ENCODE data around the gene CCDC197.

CCDC197 gene

DNA sequence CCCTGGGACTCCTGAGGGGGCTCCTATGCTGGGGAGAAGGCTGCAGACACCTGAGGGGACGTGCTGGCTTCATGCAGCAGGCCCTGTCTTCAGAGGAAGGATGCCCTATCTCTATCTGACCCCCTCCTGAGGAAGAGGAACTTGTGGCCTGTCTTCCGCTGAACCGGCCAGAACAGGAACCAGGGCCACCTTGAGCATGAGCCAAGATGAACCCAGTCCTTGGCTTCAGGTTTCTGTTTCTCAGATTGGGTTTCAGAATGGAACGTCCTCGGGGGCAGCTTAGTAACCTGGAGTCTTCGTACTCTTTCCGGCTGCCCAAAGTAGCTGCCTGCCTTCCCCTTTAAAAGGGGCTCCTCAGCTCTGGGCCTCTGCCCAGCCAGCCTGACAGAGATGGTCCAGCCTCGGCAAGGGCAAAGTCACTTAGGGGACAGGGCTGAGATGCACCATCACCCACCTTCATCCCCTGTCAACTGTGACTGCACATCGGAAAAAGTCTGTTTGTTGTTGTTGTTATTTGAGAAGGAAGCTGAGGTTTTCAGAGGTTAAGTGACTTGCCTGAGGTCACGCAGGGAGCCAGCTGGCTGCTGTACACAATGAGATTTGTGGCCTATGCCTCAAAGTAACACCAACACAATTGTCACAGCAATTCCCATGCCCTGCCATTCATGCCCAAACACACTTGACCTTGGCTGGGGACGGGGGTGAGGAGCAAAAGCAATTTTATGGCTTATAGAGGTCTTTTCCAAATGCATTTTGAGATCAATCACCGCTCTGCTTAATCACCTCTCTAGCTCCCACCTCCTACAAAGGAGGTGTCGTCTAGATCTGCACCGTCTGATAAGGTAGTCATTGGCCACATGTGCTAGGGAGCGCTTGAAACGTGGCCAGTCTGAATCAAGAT is 34.1 kb upstream of the CCDC197 start:
- DNase-seq, result peak; percentile 43

DNA sequence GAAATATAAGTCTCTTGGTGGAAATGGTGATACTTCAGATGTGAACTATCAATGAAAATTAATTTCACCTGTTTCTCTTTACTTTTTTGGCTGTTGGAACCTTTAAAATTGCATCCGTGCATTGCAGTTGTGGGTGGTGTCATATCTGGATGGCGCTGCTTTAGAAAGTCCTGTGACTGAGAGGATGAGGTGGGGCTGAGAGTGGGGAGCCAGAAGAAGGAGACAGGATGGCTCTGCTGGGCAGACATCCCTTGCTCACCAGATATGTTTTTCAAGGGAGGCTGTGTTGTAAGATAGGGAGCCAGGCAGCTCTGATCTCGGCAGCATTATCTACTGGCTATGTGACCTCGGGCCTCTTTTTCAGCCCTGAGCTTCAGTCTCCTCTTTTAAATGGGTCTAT is 33.4 kb upstream of the CCDC197 start:
- no peak for DNase-seq

DNA sequence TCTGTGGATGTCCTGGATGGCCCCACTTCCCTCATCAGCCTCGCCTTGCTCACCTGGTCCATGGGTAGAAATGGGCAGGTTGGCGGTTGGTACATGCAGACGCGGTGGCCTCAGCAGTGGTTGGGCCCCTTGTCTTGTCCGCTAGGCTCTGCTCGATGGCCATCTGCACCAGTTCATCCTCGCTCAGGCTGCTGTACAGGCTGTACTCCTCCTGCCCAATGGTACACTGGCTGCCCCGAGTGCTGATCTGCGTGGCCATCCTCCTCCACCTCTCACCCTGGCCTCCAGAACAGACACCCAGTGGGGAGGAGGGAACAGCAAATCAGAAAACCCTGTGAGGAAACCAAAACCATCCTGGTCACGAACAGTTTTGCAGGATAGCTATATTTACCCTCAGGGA is 32.8 kb upstream of the CCDC197 start:
- no peak for DNase-seq

DNA sequence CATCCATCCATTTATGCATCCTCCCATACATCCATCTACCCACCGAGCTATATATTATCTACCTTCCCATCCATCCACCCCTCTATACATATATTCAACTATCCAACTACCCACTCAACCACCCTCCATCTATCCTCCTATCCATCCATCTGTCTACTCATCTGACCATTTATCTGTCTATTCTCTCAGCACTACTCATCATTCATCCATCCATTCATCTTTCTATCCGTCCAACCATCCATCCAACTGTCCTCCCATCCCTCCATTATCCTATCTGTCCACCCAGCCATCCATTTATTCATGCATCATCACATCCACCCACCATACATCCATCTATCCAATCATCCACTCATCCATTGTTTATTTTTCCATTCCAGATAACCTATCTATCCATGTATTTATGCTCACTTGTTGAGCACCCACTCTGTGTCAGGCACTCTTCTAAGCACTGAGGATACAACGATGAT is 32.2 kb upstream of the CCDC197 start:
- DNase-seq, result no peak

DNA sequence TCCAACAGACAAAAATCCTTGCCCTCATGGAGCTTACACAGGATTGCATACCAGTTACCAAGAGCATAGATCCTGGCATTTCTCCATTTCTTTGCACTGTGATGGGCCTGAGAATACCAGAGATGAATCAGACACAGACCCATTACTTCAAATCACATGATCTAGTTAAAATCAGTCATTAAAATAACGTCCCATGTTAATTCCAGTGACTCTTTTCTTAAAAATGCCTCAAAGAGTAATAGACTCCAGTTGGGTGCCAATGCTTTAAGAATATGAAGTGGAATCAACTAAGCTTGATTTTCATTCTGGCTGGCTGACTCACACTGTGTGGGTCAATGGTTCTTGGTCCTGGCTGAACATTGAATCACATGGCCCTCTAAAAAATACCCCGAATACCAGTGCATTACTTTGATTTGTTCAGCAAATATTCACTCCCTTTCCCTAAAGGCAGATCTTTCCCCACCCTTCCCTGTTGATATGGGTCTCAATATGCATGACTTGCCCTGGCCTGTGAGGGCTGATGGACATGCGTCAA is 31.7 kb upstream of the CCDC197 start:
- DNase-seq, result no peak

DNA sequence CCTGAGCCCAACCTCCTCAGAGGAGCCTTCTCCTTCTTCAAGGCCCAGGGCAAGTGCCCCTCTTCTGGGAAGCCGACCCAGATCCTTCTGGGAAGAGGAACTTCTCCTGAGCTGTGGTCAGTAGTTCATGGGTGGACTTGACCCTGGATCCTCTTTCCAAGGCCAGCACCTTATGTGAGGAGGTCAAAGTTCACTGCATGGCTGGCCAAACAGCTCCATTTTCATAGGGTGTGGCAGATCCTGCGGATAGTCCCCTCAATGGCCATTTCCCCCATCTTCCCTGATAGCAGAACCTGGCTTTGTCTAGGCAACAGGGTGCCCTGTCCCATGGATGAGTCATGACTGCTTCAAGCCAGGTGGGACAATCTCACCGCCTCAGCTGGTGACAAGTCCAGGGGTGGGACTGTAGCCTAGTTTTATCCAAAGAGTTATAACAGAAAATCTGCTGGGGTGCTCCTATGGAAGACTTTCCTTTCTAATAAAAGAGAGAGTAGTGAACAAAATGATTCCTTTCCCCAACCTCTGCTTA is 31.1 kb upstream of the CCDC197 start:
- no peak for DNase-seq

DNA sequence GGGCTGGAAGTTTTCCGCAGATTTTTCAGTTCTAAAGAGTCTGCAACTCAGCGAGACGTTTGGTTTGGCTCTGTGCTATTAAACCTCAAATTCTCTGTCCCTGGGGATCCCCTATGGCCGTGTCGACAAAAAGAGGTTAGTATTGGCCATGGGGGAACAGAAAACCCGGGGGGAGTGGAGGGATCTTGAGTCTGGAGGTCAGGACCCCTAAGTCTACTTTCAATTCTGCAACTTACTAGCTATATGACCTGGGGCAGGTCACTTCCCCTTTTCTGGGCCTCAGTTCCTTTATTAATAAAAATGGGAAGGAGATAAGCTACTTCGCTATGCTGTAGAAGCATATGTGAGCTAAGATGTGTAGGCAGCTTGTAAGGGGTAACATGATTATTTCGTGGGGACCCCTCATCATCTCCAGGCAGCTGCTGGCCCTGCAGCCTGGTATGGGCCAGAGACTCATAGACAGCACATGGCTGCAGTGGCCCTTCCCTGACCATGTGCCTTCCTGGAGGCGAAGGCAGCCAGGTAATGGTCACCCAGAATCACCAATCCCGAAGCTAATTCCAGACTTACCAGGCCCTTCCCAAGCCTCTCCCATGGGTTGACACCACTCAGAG is 29.4 kb upstream of the CCDC197 start:
- no peak for DNase-seq

DNA sequence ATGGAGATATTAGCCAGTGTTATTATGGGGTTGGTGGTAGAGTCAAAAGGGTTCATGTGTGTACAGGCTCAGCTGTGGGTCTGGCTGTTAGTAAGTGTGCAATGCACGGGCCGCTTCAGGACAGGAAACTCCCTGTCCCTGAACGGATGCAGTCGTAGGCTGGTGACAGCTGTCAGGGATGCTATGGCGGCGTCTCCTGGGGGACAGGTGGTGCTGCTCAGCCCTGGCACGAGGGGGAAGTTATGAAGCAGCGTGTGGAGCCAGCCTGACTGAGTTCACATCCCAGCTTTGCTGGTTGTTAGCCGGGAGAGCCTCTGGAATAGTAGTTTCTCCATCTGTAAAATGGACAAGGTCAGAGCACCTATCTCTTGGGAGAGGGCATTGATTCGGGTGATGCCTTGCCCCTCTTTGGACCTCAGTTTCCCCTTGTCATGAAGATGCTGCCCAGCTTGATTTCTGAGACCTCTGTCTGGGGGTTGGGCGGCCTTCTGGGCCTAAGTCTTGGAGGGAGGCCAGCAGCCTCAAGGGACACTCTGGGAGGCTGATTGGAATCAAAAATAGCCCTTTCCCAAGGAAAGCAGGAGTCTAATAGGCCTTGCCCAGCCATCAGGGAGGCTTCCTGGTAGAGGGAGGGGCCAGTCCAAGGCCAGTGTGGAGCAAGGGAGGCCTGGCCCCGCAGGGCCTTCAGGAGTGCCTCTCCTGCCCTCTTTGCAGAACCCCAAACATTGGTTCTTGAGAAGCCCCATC is 27.8 kb upstream of the CCDC197 start:
- DNase-seq, result no peak

DNA sequence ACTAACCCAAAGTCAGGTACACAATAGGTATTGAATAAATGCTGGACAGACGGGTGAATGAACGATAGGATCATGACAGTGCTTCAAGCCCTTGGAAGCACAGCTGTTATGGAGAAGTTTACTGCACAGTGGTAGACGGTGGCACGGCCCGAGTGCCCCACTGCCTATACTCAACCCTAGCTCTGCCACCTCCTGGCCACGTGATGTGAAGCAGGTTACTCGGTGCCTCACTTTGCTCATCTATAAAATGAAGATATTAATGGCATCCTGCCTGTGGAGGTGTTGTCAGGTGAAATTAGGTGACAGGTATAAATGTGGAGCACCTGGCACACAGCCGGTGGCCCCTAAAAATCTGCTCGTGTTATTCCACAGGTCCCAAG is 26.5 kb upstream of the CCDC197 start:
- DNase-seq, result peak; percentile 62

DNA sequence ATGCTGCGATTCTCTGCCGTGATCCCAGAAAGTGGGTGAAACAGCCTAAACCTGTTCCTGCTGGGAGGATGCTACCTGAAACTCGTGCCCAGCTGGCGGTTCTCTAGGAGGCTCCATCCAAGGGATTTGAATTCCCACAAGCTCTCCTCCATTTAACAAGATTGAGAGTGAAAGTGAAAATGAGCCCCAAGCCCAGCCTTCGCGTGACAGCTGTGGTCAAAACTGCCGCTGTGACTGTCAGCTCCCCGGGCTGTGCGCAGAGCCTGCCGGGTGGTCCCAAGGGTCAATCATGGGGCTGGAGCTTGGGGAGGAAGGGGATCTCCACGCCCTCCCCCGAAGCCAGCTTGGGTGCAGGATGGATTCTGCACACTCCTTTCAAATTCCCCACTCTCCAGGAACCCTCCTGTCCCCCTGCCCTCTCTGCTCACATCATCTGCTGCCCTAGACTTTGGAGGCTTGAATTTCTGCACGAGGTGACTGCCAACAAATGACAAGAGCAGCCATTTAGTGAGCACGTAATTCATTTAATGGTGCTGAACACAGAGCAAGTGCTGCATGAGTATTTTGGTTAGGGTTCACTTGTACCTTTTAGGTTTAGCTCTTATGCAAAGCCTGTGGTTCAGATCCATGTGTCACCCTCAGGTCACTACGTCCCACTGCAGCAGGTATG is 26.0 kb upstream of the CCDC197 start:
- no peak for DNase-seq

DNA sequence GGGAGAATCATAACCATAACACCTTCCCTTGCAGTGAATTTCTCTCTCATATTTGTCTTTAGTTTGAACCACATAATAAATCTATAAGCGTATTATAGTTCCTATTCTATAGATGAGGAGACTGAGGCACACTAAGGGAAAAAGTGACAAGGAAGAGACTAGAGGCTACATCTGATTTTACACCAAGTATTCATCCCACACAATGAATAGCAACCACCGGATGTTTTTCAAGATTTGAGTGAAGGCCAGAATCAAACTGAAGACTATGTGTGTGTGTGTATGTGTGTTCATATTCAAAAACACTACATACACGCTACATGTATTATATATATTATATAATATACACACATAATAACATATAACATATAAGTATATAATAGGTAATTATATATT is 25.5 kb upstream of the CCDC197 start:
- DNase-seq, result no peak

DNA sequence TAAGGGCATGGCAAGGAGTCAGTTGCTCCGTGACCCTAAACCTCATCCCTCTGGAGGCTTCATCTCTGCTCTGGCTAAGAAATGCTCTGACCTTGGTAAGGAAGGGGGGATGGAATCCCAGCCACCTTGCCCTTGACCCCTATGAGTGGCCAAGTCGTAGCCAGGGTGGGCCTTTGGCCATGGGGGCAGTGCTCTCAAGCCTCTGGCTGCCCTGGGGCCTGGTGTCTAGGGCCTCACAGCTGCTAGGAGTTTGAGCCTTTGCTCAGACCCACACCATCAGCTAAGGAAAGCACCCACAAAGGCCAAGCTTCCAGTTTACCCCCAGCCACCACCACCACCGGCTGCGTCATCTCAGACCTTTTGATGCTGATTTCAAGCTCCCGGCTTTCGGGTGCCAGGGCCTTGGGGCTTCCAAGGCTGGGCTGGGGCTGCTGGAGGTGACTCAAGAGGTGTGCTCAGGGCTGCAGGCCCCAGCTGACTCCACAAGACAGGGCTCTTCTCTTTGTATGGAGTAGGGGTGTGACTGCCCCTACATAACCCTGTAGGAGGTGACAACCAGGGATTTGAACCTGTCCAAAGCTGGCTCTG is 24.4 kb upstream of the CCDC197 start:
- DNase-seq, result no peak

DNA sequence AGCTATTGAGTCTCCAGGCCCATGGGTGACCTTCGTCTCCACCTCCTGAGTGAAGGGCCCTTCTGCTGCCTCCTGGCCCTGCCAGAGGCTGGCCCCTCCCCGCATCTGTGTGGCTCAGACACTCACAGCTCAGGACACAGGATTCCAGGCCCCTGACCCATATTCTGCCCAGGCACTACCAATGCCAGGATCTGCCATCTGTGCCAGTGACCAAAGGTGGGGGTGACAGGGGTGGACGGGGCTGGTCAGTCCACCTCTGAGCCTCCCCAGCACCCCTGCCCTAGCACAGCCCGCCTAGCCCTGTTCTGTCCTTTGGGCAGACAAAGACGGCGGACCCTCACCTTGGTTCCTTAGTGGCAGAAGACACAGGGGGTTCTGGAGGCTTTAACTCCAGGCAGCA is 23.5 kb upstream of the CCDC197 start:
- DNase-seq, result no peak

DNA sequence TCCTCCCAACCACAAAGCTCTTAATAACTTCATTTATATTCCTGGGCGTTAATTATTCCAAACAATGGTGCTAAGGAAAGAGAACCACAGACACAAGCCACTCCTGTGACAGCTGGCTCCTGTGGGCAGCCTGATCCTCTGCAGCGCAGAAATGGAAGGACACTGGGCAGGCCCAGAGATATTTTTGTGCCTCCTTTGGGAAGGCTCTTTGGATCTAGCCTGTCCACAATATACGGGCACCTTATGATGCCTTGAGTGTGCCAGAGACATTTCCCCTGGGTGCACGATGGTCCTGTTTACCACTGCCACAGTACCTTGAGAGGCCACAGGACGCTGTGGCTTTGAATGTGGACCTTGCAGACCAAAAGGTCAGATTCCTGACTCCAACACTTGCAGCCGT is 22.8 kb upstream of the CCDC197 start:
- no peak for DNase-seq

DNA sequence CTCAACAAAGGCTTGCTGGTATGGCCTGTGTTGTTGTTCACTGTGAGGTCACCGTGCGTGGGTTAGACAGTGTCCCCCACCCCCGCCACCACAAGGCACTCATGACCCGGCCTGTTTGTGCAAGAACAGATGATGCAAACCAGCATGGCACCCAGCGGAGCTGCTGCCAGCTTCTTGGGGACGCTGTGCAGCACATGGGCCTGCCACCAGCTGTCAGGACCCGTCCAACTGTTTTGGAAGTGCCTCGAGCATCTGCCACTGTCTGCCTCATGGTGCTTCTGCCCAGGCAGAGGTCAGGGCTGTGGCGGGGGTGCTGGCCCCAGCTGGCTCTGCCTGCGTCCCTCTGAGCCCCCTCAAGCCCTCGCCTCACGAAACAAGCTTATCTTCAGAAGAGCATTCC is 22.3 kb upstream of the CCDC197 start:
- DNase-seq, result no peak

DNA sequence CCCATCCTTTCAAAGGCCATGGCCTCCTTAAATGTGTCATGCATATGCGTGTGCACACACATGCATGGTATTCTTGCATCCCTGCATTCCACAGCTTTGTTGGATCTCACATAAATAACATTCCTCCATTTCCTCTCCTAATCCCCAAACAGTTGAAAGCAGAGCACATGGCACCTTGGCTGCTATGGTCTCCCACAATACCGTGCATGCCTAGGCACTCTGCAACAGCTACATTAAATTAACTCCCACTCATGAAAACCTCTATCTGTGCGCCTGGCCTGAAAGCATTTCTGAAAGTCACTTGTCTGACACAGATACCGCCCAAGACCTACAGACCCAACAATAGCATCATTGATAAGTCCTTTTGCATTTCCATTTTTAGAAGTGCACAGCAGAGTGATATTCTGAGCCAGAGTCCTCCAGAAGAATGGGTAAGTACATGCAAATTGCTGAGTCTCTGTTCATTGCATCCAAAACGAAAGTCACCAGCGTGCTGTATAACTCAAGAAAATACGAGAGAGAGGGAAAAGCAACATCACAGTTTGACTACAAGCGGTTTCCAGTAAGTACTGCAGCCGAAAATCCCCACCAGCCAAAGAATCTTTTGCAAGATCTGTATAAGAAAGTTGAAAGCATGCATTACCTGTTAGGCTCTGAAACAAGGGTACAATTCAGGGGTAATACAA is 21.2 kb upstream of the CCDC197 start:
- no peak for DNase-seq

DNA sequence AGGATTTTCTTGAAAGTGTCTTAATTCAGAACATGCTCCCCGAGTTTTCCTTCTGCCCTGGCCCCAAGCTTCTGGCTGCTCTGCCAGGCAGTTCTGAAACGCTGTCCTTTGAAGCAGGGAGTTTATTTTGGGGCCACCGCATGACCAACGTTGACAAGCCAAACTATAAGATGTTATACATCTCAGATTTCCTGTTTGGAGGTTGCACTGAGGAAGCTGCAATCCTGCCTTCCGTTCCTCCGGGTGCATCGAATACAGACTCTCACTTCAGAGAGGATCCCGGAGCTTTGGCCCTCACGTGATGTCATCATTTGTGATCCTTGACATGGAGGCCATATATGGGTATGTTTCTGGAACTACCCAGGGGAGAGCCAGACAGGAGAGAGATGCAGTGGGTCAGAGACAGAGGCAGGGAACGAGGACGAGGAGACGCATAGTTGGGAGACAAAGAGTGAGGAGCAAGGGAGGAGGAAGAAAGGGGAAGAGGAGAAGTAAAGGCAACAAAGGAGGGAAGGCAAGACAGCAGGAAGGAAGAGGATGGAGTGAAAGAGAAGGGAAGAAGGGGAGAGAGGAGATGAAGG is 20.5 kb upstream of the CCDC197 start, which contains the start of gene ASB2:
Gene ASB2, minus strand, starts transcription at position 94 of the 581 bp plus-strand sequence. CDS start 12,031 bp downstream, outside the sequence.
- DNase-seq, result no peak

DNA sequence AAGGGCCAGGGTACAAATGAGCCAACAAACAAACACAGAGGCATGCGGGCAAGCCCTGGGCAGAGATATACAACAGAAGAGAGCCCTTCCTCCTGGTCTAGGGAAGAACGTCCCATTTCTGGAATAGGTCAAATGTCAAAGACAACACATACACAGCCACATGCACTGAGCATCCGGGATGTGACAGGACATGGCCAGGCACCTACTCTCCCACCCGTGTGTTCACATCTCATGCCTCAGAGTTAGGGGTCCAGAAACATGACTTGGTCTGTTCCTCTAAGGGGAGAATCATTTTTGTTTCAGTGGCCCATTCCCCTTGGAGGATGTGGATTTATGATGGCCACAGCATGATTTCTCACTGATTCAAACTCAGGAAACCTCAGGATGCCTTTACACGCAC is 19.9 kb upstream of the CCDC197 start:
- no peak for DNase-seq

DNA sequence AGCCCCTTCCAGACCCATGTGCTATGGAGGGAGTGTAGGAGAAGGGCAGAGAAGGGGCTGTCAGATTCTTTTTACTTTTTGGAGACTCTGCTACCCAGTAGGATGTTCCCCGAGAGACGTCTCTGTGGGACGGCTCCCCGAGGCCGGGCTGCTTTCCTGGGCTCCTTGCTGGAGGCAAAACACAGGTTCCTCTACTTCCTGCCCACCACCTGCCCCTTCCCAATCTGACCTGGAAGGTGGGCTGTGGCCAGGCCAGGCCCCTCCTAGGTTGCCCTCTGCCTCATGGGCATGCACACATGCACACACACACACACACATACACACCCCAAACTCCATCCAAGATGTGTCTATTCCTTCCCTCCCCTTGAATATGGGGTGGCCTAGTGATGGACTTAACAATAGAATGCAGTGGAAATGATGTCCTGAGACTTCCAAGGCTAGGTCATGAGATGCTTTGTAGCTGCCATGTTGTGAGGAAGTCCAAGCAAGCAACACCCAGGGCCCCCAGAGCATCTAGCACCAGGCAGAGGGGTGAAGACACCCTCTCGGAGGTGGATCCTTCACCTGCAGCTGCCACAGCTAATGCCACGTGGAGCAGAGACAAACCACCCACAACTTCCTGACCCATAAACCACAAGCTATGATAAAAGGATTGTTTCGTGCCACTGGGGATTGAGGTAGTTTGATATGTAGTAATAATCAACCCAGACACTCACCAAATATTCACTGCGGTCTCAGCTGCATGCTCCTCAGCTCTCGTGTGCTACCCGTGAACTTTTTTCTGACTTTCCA is 19.1 kb upstream of the CCDC197 start:
- DNase-seq, result peak; percentile 43

DNA sequence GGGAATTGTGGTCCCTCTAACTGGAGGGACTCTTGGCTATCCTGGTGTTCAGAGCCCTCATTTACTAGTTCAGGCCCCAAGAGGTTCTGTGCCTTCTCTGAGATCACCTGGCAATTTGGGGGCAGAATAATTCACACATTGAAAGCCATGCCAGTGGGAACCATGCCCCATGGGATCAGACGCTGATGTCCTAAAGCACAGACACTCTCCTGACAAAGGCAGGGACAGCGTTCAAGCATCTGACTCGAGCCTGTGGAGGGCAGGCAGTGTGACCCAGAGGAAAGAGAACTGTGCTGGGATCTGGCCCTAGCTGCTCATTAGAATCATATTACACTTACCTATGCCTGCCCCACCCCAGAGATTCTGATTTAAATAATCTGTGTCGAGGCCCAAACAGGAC is 18.4 kb upstream of the CCDC197 start:
- no peak for DNase-seq
